ELF-1 (cell line): ENCODE data around the gene BDKRB1.

ENCODE experiments used
- DNase-seq: peaks from one replicate; pipeline ENCODE4 v3.0.0-alpha.2; 2016; ENCODE audit warnings: low read depth, low spot score

BDKRB1 gene

DNA sequence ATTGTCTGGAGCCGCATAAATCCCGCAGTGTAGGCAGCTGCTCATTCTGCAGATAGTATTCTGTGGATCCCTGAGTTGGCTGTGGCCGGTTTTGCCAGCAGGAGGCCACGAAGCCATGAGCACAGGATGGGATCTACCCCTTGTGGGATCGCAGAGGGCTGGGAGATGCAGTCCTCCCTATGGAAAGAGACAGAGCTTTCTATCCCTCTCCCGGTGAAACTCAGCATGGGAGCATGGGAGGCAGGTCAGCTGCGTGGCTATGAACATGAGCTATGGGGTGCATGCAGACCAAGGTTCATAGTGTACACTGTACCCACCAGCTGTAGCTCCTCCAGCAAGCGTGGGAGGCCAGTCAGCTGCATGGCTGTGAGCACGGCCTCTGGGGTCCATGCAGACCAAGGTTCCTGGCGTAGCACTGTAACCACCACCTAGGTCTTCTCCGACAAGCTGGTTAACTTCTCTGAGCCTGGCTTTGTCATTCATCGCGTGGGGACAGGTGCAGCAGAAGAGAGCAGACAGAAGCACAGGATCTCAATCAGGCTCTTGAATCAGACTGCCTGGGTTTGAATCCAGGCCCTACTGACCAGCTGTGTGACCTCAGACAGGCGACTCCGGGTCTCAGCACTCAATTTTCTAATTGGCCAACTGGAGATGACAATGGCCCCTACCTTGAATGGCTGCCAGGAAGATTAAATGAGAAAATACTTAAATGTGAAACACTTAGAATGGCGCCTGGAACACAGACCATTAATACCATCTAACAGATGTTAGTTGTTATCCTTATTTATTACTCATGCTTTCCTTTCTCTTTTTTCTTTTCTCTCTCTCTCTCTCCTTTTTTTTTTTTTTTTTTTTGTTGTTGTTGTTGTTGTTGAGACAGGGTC lies 6.0 kb downstream of the BDKRB1 start:
- DNase-seq, result no peak

DNA sequence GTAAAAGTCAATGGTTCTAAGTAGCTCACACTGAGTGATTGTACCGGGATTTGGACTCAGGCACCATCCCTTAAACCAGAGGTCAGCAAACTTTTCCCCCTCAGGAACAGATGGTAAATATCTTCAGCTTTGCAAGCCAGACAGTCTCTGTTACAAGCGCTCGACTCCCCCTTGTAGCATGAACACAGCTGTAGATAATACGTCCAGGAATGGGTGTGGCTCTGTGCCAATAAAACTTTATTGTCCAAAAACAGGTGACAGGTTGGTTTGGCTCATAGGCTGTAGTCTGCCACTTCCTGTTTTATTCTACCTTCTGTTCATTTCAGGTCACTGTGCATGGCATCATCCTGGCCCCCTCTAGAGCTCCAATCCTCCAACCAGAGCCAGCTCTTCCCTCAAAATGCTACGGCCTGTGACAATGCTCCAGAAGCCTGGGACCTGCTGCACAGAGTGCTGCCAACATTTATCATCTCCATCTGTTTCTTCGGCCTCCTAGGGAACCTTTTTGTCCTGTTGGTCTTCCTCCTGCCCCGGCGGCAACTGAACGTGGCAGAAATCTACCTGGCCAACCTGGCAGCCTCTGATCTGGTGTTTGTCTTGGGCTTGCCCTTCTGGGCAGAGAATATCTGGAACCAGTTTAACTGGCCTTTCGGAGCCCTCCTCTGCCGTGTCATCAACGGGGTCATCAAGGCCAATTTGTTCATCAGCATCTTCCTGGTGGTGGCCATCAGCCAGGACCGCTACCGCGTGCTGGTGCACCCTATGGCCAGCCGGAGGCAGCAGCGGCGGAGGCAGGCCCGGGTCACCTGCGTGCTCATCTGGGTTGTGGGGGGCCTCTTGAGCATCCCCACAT lies 7.6 kb downstream of the BDKRB1 start:
- DNase-seq, result no peak

DNA sequence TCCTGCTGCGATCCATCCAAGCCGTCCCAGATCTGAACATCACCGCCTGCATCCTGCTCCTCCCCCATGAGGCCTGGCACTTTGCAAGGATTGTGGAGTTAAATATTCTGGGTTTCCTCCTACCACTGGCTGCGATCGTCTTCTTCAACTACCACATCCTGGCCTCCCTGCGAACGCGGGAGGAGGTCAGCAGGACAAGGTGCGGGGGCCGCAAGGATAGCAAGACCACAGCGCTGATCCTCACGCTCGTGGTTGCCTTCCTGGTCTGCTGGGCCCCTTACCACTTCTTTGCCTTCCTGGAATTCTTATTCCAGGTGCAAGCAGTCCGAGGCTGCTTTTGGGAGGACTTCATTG lies 8.2 kb downstream of the BDKRB1 start:
- no peak for DNase-seq

DNA sequence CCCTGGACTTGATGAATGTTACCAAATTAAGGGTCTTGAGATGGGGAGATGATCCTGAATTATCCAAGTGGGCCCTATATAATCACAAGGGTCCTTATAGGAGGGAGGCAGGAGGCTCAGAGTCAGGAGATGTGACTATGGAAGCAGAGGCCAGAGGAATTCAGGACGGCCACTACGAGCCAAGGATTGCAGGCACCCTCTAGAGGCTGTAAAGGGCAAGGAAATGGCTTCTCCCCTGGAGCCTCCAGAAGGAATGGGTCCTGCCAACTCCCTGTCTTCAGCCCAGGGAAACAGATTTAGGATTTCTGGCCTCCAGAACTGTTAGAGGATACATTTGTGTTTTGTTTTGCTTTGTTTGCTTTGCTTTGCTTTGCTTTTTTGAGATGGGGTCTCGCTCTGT lies 8.8 kb downstream of the BDKRB1 start:
- peak; percentile 35 for DNase-seq

DNA sequence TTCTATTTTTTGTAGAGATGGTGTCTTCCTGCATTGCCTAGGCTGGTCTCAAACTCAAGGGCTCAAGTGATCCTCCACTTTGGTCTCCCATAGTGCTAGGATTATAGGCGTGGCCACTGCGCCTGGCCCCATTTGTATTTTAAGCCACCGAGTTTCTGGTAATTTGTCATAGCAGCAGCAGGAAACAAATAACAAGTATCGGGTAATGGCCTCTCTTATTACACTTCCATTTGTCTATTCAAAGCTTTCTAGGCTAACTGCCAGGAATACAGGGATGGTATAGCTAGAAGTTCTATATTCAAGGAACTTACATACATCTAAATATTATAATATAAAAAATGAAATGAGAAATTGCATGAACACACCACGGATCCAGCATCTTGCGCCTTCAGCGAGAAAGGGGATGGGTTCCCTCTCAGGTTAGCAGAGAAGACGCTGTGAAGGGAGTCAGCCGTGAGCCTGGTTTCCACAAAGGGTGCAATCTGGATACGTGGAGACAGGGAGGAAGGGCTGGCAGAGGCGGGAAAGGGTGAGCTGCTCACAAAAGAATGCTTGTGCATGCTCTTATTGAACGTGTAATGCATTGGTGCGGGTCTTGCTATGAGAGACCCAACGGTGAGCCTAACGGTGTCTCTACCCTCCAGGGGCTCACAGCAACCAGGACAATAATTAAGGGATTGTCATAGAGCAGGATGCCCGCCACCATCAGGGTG lies 9.5 kb downstream of the BDKRB1 start:
- no peak for DNase-seq

DNA sequence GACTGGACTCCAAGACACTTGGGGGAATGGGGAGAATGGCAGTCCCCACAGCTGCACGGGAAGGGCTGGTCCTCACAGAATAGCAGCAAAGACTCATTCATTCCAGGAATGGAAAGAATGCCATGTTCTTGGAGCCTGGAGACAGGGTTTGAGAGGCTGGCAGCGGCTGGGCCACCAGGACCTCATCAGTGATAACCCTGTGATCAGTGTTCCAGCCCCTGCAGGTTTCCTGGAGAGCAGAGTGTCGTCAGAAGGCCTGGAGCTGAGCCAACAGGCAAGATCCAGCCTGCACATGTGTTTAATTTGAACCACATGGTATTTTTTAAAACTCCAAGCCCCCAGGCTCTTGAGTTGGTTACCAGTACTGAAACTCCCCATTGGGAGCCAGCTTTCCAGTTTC lies 11.3 kb downstream of the BDKRB1 start:
- no peak for DNase-seq

DNA sequence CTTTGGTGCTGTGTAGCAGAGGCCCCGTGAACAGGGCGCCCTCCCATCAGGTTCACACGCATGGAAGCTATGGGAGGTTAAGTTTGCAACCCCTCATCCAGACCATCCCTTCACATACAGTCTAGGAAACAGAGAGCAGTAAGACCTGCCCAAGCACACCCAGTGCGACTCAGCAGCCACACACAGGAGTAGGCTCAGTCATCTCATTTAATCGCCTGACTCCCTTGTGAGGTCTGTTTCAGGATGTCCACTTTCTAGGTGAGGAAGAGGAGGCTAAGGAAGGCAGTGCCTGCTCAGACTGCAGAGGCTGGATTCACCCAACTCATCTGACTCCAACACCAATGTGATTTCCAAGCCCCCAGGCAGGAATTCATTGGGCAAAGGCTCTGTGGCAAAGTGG lies 11.9 kb downstream of the BDKRB1 start:
- DNase-seq, result no peak

DNA sequence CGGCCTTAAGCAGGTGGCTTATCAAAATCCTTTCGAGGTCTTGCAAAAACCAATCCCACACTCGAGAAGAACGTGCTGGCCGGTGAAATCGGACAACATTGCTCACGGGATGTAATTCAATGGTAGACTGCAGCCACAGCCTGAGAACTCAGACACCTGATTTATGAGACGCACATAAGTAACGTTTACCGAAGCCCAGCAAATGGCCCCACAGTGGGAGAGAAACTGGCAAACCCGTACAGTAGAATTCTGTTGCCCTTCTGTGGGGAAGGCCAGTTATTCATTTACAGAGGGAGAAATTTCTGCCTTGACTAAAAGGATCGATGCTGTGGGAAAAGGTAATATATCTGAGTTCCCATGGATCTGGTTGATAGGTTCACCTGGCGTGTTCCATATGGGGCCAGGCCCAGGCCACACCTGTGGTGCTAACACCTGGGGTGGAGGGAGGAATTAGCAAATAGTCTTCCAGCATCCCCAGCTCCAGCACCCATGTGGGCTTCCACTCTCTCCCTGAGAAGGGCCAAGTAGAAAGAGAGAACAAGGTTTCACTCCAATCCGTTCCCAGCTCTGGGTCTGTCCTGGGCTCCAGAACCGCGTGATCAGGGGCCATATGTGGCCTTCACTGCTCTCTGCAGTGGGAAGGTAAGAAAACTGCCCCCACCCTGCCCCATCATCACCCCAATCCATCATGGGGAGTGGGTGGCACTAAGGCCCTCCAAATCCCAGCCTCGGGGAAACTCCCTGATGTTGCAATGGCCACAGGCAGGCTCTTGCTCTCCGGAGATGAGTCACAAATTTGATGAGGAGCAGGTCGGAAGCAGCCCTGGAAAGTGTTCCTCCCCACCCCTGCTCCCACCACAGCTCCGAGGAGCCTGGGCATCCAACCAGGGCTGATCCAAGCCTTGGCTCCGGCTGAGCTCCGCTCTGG lies 12.7 kb downstream of the BDKRB1 start:
- peak; percentile 62 for DNase-seq

DNA sequence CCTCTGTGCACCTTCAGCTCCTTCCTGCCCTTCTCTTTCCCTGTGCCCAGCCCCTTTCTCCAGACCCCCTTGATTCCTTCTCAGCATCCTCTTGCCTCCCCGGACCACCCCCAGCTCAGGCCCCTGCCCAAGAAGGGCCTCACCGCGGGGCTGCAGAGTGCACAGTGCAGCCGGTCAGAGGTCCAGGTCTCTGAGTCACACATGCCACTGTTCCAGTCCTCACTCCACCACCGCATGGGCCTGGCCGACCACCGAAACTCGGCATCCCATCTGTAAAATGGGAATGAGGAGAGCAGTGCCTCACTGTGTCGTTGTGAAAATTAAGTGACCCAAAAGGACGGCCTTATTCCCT lies 13.3 kb downstream of the BDKRB1 start:
- DNase-seq, result no peak

DNA sequence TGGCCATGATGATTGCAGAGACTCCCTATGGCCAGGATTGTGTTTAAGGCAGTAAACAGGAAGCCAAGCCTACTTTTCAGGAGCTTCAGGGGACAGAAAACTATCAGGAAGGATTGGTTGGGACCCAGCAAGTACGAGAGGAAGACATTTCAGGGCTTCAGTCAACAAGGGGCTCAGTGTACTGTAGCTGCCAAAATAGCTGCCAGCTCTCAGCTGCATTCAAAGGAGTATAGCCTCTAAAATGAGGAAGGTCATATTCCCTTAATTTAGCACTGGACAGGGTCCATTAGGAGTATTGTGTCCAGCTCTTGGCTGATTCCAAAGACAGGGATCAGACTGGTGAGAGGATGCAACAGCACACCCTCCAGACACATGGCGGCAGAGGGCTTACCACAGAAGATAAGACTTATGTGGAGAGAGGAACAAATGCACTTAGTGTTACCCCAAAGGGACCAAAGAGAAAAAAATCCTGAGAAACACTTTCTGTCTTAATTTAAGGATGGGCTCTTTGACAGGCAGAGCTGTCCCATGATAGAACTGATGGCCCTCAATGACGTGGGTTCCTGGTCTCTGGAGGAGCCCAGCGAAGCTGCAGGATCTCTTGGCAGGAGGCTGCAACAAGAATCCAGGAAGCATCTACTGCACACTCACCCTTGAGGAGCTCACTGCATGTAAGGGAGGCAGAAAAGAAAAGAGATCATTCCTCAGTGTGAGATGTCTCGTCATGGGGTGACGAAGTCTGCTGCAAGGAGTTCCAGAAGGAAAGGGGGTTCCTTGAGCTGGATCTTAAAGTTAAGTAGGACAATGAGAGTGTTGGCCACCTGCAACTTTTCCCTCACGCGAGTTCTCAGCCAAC lies 14.8 kb downstream of the BDKRB1 start:
- no peak for DNase-seq

DNA sequence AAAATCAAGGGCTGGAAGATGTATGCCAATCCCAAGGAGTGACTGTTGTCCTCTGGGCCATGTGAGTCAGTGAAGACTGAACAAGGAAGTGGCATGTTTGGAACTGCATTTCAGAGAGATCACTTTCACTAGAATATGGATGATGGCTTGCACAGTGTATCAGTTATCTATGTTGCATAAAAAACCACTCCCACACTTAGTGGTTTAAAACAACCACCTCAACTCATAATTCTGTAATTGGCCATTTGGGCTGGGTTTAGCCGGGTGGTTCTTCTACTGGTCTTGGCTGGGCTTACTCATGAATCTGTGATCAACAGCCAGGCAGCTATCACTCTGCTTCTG lies 15.4 kb downstream of the BDKRB1 start:
- no peak for DNase-seq

DNA sequence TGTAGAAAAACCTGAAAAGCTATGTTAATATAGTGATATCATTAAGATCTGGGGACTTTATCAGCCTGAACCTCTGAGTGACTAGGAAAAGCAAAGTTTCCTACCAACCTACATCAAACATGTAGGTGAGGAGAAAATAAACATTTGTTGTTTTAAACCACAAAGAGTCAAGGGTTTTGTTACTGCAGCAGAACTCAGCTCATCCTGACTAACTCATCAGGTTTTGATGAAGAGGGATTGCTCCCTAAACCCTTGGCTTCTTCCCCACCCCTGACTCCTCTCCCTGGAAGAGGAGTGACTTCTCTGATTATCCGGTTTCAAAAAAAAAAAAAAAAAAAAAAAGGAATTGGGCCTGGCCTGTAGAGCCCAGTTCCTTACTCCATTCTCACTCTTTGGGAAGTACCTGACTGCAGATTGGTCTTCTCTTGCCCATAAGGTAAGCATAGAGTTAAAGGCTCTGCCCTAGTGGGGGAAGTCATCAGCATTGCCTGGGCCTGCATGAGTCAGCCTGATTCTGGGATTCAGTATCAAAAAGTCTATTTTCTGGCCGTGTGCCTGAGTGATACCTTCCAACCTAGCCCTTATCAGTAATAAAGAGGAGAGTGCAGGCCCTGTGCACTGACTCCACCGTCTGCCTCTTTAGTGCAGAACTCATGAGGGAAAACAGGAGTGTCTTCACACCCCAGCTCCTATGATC lies 16.9 kb downstream of the BDKRB1 start:
- no peak for DNase-seq

DNA sequence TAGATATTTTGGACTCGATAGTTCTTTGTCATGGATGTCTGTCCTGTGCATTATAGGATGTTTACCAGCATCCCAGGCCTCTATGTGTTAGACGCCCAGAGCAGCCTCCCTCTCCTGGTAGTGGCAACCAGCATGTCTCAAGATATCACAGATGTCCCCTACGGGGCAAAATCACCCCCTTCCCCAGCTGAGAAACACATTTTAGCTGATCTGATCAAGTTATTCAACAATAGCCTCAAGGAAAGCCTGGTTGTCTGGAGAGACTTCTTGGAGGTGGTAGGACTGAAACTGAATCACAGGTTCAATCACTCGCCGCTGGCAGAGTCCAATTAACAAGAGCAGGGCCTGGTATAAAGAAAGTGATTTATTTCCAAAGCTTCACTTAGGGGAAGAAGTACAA lies 17.6 kb downstream of the BDKRB1 start:
- DNase-seq, result no peak

DNA sequence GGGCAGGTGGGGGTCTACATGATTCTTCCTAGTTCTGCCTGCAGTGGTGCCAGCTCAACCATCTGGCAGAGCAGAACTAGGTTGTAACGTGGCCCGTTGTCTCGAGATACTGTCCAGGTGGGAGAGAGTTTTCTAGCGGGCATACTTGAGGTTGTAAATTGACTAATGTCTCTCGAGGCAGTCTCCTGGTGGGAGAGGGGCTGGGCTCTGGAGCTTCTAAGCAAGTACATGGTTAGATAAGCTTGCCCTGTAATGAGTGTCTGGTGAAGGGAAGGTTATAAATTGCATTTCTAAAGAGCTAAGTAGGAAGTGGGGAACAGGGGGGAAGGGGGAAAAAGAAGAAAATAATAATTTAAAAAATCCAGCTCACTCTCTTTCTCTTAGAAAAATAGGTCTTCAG lies 18.1 kb downstream of the BDKRB1 start:
- no peak for DNase-seq

DNA sequence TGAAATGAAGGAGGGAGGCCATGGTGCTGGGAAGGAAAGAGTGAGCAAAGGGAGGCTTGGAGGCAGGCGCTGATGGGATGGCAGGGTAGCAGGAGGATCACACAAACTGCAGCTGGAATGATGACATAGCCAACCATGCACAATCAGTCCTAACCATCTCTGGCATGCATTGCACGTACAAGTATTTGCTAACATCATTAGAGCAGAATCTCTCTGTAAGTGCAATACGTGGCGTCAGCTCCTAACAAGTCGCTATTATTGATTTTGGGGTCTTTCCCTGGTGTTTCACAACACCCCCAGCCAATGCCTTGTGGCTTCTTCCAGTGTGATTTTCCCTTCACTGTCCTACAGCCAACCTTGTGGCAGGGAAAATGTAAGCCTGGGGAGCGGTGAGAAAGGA lies 18.5 kb downstream of the BDKRB1 start:
- DNase-seq, result no peak

DNA sequence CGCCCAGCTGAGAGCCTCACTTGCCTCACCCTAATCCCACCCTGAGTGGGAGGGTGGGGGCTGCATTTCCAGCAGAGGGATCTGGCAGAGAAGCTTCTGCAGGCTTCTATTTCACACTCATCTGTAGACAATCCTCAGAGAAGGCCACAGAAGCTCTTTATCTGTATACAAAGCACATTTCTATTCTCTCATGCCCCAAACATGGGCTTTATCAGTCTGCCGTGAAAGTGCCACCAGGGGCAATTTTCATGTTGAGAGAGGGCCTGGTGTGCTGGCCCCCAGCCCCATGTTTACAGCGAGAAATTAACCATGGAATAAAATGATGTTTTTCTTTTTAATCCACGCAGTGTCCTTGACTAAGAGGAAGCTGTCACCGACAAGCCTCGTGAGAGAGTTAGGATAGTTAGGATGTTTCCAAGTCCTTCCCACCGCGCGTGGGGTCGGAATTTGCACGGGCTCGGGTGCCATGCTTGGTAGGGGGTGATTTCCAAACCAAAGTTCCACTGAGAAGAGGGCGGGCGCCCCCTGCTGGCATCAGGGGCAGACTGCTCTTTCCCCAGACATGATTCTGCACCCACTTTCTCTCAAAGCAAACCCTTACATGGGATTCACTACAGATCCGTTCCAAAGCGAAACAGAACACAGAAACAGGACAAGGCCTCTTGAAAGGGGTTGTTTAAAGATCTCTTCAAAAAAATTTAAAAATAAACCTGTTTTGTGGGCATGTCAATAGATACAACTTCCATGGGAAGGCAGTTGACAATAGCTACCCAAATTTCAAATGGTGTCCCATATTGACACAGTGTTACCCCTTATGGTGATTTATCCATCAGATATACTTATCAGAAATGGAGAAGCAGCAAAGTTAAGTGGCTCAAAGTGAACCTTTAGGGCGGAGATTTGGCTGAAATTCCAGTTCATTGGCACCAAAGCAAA lies 19.4 kb downstream of the BDKRB1 start:
- DNase-seq, result peak; percentile 79

DNA sequence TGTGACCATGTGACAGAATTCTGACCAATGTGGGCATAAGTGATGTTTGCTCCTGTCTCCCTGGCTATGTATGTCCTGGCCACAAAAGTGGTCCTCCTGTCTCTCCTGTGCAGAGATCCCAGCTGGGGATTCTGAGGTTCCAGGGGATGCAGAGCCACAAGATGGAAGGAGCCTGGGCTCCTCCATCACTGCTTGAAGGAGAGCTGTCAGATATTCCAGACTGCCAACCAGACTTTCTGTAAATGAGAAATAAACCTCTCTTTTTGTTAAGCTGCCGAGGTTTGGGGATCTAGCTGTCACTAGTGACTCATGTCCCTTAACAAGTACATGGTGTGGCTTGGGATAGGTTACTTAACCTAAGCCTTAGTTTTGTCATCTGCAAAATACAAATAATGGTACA lies 21.9 kb downstream of the BDKRB1 start:
- no peak for DNase-seq

DNA sequence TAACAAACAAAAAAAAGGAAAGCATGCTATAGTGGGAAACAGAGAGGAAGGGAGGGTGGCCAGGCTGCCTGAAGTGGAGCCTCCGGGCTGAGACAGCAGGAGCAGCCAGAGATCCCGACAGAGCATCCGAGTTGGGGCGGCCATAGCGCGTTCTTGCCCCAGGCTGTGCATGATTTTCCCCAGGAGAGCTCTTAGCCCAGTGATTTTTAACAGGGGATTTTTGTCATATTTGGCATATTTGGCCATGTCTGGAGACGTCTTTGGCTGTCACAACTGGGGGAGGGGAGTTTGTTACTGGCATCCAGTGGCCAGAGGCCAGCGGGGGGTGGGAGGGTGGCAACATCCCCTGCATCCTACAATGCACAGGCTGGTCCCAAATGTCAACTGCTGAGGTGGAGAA lies 23.6 kb downstream of the BDKRB1 start:
- DNase-seq, result peak; percentile 47

DNA sequence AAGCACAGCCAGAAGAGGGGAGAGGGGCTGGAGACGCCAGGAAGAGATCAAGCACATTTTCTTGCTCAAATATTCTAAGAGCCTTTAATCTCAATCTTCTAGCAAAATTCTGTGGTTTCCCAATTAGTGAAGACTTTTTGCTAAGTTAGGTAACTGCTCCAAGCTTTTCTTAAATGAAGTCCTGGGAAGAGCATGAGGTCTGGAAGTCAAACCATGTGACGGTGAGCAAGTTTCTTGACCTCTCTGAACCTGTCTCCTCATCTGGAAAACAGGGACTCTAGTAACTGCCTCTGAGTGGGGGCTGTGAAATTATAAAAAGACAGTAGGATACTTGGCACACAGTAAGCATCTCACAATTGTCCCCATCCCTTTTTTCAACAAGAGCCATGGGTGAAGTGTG lies 24.1 kb downstream of the BDKRB1 start:
- DNase-seq, result no peak
